Hippocampal formation (tissue), 2 donors: ENCODE measurements around the gene PTPRN2.

Experiments
- DNase-seq, 2 donors: peaks; one replicate each; lab custom pipeline; 2025; lab: John Stamatoyannopoulos, UW

Gene PTPRN2

GRCh38 chr7:157884461-157885062 lies 703.1 kb downstream of the PTPRN2 start:
- no peak for DNase-seq

- DNase-seq: no peak
Measured at GRCh38 chr7:157881048-157881771, 706.4 kb downstream of the PTPRN2 start.

GRCh38 chr7:157879391-157879790 lies 708.2 kb downstream of the PTPRN2 start:
- DNase-seq: no peak

GRCh38 chr7:157877298-157878090 lies 710.1 kb downstream of the PTPRN2 start:
- DNase-seq: no peak

DNA sequence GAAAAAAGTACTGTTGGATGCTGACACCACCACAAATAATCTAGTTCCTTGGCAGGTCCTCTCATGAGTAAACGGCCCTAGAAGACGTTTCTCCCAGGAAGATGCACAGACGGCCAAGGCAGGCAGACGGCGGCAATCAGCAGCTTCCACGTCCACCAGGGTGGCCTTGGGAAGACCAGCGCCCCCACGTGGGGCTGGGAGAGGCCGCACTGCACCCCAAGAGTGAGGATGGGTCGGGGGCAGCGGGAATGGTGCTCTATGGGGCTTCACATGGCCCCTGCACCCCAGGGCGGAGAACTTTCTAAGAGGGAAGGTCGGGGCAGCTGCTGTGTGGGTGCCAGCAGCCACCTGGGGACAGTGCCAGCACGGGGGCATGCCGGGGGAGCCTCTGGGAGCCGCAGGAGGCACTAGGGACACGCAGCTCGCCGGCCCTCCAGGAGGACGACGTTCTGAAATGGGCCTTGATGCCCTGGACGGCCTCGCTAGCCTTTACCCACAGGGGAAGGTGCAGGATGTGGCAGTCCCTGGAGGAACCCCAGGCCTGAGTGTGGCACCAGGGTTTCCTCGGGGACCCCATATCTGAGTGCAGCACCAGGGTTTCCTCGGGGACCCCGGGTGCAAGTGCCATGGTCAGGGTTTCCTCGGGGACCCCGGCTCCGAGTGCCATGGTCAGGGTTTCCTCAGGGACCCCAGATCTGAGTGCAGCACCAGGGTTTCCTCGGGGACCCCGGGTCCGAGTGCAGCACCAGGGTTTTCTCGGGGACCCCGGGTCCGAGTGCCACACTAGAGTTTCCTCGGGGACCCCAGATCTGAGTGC lies 710.9 kb downstream of the PTPRN2 start:
- DNase-seq: no peak

DNA sequence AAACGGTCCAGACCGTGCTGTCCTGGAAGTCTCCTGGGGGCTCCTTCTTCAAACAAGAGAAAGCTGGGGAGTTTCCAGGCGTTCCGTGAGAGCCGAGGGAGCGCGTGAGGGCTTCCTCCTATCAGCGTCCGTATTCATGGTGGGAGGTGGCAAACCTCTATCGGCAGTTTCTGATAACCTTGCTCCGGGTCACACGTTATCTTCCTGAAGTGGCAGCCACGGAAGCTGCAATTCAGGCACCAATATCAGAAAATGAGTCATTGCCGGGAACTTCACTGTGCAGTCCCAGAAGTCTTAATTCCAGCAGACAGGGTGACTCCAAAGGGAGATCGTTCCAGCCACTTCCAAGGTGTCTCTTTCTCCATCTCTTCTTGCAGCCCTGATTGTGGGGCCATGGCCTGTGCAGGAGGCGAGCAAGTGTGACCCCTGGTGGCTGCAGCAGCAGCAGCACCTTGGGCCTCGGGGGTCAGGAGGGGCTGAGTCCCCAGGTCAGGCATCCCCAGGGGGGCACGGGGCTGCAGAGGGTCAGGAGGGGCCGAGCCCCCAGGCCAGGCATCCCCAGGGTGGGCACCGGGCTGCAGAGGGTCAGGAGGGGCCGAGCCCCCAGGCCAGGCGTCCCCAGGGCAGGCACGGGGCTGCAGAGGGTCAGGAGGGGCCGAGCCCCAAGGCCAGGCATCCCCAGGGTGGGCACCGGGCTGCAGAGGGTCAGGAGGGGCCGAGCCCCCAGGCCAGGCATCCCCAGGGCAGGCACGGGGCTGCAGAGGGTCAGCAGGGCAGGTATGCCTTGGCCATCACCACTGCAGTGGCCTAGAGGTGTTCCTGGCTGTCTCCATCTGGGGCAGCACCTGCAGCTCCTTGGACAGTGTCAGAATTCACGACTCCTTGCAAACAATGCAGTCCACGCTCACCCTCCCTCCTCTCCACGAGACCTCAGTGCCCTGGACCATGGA lies 712.1 kb downstream of the PTPRN2 start:
- DNase-seq: no peak

DNA sequence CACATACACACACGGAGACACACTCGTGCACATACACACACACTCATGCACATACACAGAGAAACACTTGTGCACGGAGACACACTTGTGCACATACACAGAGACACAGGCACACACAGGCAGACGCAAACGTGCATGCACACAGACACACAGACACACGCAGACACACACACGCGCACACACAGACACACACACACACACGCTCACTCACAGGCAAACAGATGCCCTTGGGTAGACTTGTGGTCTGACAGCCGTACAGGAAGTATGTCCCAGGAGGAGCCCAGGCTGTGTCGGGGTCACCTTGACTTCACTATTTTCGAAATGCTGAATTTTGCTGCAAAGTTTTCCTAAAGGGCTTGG lies 712.8 kb downstream of the PTPRN2 start:
- DNase-seq: no peak

- no peak for DNase-seq
Measured at GRCh38 chr7:157874208-157874816, 713.3 kb downstream of the PTPRN2 start.

DNA sequence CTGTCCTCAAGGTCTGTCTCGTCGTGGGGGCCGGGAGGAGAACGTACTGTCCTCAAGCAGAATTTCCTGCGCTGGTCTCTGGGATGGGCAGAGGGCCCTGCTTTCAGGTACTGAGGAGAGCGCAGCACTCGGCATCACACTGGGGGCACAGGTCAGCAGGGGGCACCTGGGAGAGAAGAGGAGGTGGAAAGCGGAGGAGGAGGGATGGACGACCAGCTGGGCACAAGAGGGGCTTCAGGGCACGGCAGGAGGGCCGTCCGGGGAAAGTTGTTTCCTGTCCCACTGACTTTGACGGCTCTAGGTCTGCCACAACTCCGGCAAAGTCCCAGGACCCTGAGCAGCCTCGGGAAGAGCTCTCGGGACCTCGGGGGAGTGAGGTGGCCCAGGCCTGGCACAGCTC lies 714.0 kb downstream of the PTPRN2 start:
- no peak for DNase-seq

- no peak for DNase-seq
Measured at GRCh38 chr7:157873181-157873580, 714.4 kb downstream of the PTPRN2 start.

- DNase-seq: no peak
Measured at GRCh38 chr7:157872447-157872846, 715.2 kb downstream of the PTPRN2 start.

DNA sequence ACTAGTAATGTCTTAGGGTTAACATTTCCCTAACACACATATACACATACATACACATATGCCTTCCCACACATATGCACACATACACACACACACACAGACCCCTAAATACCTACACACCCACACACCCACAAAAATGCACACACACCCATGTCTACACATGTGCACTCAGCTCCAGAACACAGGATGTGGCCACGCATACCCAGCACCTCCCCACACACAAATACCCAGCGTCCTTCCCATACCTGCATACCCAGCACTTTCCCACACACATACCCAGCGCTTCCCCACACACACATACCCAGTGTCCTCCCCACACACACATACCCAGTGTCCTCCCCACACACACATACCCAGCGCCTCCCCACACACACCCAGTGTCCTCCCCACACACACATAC lies 715.9 kb downstream of the PTPRN2 start:
- DNase-seq: no peak

DNA sequence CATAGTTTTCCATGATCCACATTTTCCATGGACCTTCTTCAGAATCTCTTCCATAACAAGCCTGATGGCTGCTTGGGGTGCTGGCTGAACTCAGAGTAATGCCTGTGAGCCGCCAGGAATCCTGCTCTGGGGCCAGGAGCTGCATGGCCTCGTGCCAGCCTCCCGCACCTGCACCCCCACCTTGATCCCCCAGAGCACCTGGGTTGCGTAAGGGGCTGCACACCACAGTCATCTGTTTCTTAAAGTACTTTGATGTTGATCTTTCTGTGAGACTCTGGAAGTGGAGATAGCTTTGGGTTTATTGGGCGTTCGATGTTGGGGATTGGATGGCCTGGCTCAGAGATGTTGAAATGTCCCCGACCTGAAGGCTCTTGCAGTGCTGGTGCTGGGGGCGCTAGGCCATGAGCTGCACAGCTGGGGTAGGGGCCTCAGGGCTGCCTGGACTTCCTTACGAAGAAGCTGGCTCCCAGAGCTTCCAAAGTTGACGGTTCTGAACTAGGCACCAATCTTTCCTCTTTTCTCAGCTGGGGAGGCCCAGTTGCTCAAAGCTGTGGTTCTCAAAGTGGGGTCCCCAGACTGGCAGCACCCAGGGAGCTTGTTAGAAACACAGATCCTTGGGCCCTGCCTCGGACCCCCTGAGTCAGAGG lies 716.9 kb downstream of the PTPRN2 start:
- DNase-seq: no peak

GRCh38 chr7:157869793-157870192 lies 717.8 kb downstream of the PTPRN2 start:
- DNase-seq: no peak

GRCh38 chr7:157867685-157868305 lies 719.8 kb downstream of the PTPRN2 start:
- DNase-seq: no peak

GRCh38 chr7:157866336-157866924 lies 721.2 kb downstream of the PTPRN2 start:
- DNase-seq: no peak

DNA sequence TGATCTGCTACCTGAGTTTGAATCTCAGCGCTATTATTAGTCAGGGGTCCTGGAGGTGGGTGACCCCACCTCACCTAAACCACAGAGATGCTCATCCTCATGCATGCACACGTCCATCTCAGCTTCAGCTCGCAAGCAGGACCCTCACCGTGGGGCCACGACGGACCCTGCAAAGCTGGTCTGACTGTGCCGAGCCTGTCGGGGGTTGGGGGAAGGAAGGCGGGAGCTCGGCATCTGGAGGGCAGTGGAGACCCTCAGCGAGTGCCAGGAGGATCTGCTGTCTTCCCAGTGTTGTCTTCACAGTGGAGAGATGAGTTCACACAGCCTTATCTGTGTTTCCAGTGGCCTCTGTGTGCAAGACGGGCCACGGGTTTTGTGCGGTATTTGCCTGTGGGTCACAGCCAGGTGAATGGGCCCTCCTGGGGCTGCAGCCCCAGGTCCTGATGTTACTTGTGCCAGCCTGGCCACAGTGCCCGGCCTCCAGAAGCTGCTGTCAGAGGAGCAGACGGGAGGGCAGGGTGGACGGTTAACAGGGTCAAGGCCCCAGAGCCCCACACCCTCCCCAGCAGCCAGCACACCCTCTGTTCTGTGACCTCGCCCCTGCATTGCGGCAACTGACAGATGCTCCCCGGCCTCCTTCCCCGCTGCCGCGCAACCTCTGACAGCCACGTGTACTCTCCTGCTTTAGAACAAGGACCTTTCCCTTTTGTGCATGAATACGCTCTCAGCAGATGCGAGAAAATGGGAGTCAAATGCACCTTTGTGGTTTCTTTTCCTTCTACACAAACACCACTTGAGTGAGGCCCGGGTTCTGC lies 722.1 kb downstream of the PTPRN2 start:
- DNase-seq: no peak

DNA sequence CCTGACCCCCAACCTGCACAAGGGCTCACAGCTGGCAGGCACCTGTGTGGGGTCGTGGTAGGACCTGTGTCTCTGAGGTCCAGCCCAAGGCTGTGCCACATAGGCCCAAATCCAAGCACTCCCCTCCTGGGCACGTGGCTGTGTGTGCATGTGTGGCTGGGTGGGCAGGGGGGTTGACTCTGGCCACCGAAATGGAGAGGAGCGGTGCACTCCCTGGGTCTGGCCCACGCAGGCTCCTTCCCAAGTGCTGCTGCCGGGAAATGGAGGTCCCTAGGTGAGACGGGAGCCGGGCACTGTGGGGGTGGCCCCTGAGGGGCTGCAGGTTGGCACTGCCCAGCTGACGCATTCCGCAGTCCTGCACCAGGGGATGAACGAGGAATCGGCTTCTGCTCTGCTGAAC lies 722.7 kb downstream of the PTPRN2 start:
- no peak for DNase-seq
